ENCODE results near the gene MICB.

MICB gene

GRCh38 chr6:31462964-31463870, 34.7 kb upstream of the MICB start:
- peak overlapping the region; percentile 22 for H3K4me3 ChIP-seq (ENCODE audit: low read length)
- DNase-seq (ENCODE audit: low read depth) = peak; percentile 57

GRCh38 chr6:31464252-31465184, 33.4 kb upstream of the MICB start:
- no peak for TF ChIP-seq CTCF (conservative IDR thresholded peaks at IDR 0.05; ENCODE audit: low read length)
- H3K4me3 ChIP-seq (ENCODE audit: low read length) = no peak overlapping the region

More at GRCh38 chr6:31462964-31463870, 34.7 kb upstream of the MICB start:
- TF ChIP-seq CTCF (conservative IDR thresholded peaks at IDR 0.05; ENCODE audit: low read length) = no peak

GRCh38 chr6:31465185-31465536, 32.8 kb upstream of the MICB start:
- TF ChIP-seq CTCF (conservative IDR thresholded peaks at IDR 0.05; ENCODE audit: low read length) = no peak
- no peak for DNase-seq (ENCODE audit: low read depth)
- no peak overlapping the region for H3K4me3 ChIP-seq (ENCODE audit: low read length)

More at GRCh38 chr6:31464252-31465184, 33.4 kb upstream of the MICB start:
- DNase-seq (ENCODE audit: low read depth) = no peak

GRCh38 chr6:31465718-31466117, 32.2 kb upstream of the MICB start:
- H3K4me3 ChIP-seq (ENCODE audit: low read length) = no peak overlapping the region
- no peak for TF ChIP-seq CTCF (conservative IDR thresholded peaks at IDR 0.05; ENCODE audit: low read length)
- DNase-seq (ENCODE audit: low read depth) = no peak

- DNase-seq (ENCODE audit: low read depth) = no peak
- no peak overlapping the region for H3K4me3 ChIP-seq (ENCODE audit: low read length)
- TF ChIP-seq CTCF (conservative IDR thresholded peaks at IDR 0.05; ENCODE audit: low read length) = no peak
These were observed 31.5 kb upstream of the MICB start for GRCh38 chr6:31466466-31466865.

GRCh38 chr6:31467151-31467550, 30.8 kb upstream of the MICB start:
- TF ChIP-seq CTCF (conservative IDR thresholded peaks at IDR 0.05; ENCODE audit: low read length) = no peak
- no peak overlapping the region for H3K4me3 ChIP-seq (ENCODE audit: low read length)
- no peak for DNase-seq (ENCODE audit: low read depth)

Measured in AG10803 (cell line).